Stimulated activated CD4-positive, alpha-beta T cell treated with anti-CD3 and anti-CD28 coated beads, Interleukin-1b, Interleukin-23, amount 100 ng/mL, for 48 hours (primary cell): Measurements from ENCODE around the gene SPOCK2.

ENCODE experiments used
- DNase-seq: peaks from one replicate; pipeline ENCODE4 v3.0.0-alpha.2; 2020

The SPOCK2 gene

GRCh38 chr10:72026278-72027111 is 61.9 kb downstream of the SPOCK2 start:
- DNase-seq: no peak

- no peak for DNase-seq
Observed at GRCh38 chr10:72025832-72026231, 62.5 kb downstream of the SPOCK2 start.

- DNase-seq: no peak
Observed at GRCh38 chr10:72025400-72025799, 63.0 kb downstream of the SPOCK2 start.

- no peak for DNase-seq
Observed at GRCh38 chr10:72024596-72024995, 63.8 kb downstream of the SPOCK2 start.

- DNase-seq: no peak
Observed at GRCh38 chr10:72022228-72022627, 66.1 kb downstream of the SPOCK2 start.

GRCh38 chr10:72020914-72021809 is 67.2 kb downstream of the SPOCK2 start:
- DNase-seq: no peak

- DNase-seq: no peak
Observed at GRCh38 chr10:72019085-72019876, 69.1 kb downstream of the SPOCK2 start.

- no peak for DNase-seq
Observed at GRCh38 chr10:72016608-72017300, 71.6 kb downstream of the SPOCK2 start.

- DNase-seq: no peak
Observed at GRCh38 chr10:72015841-72016240, 72.5 kb downstream of the SPOCK2 start.

- DNase-seq: no peak
Observed at GRCh38 chr10:72014785-72015480, 73.4 kb downstream of the SPOCK2 start.

- DNase-seq: no peak
Observed at GRCh38 chr10:72014197-72014596, 74.2 kb downstream of the SPOCK2 start.

- no peak for DNase-seq
Observed at GRCh38 chr10:72013202-72013945, 75.0 kb downstream of the SPOCK2 start.

GRCh38 chr10:72012796-72013195 is 75.6 kb downstream of the SPOCK2 start:
- DNase-seq: no peak

GRCh38 chr10:72011976-72012512 is 76.3 kb downstream of the SPOCK2 start:
- DNase-seq: no peak

GRCh38 chr10:72011468-72011867 is 76.9 kb downstream of the SPOCK2 start:
- DNase-seq: no peak

GRCh38 chr10:72011016-72011415 is 77.3 kb downstream of the SPOCK2 start:
- DNase-seq: no peak

GRCh38 chr10:72010234-72010973 is 77.9 kb downstream of the SPOCK2 start:
- DNase-seq: no peak

GRCh38 chr10:72009425-72010081 is 78.8 kb downstream of the SPOCK2 start:
- DNase-seq: no peak

GRCh38 chr10:72009051-72009424 is 79.3 kb downstream of the SPOCK2 start:
- DNase-seq: no peak
